ENCODE measurements around the gene MRPL4.

MRPL4 gene

DNA sequence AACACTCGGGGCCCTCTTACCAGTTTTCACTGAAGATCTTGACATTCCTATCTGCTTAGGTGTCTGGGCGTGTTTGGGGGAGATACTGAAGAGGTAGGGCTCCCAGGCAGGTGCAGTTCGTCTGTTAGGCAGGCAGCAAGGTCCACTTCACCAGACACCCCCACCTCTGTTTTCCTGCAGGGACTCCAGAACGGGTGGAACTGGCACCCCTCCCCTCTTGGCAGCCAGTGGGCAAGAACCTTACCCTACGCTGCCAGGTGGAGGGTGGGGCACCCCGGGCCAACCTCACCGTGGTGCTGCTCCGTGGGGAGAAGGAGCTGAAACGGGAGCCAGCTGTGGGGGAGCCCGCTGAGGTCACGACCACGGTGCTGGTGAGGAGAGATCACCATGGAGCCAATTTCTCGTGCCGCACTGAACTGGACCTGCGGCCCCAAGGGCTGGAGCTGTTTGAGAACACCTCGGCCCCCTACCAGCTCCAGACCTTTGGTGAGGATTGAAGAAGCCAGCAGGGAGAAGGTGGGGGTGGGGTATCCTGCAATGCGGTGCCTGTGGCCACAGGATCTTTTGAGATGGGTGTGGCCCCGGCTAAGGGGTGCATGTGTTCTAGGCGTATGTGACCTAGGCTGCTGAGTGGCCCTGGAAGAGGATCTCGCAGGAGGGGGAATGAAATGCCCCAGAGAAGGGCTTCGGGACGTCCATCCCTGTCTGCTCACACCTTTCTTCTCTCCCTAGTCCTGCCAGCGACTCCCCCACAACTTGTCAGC lies 31.5 kb downstream of the MRPL4 start:
- no peak for DNase-seq (ENCODE audit: low read depth)
- no peak overlapping the region for H3K9ac ChIP-seq (ENCODE audit: low read length)
- H3K36me3 ChIP-seq (ENCODE audit: control insufficient read depth, insufficient read depth, low read length, severe bottlenecking), result peaks cover 13% of the 10 kb centered on the region
- H3K27me3 ChIP-seq (replicated peaks; ENCODE audit: control insufficient read depth, insufficient read depth, low read length), result peaks cover 10% of the 10 kb centered on the region
- H3K4me3 ChIP-seq (ENCODE audit: low read length), result no peak overlapping the region
- H3K9me3 ChIP-seq (ENCODE audit: control insufficient read depth, low read length), result no peaks in the 10 kb centered on the region
- H3K4me1 ChIP-seq (ENCODE audit: control insufficient read depth, insufficient read depth, low read length), result peaks cover 2% of the 10 kb centered on the region

DNA sequence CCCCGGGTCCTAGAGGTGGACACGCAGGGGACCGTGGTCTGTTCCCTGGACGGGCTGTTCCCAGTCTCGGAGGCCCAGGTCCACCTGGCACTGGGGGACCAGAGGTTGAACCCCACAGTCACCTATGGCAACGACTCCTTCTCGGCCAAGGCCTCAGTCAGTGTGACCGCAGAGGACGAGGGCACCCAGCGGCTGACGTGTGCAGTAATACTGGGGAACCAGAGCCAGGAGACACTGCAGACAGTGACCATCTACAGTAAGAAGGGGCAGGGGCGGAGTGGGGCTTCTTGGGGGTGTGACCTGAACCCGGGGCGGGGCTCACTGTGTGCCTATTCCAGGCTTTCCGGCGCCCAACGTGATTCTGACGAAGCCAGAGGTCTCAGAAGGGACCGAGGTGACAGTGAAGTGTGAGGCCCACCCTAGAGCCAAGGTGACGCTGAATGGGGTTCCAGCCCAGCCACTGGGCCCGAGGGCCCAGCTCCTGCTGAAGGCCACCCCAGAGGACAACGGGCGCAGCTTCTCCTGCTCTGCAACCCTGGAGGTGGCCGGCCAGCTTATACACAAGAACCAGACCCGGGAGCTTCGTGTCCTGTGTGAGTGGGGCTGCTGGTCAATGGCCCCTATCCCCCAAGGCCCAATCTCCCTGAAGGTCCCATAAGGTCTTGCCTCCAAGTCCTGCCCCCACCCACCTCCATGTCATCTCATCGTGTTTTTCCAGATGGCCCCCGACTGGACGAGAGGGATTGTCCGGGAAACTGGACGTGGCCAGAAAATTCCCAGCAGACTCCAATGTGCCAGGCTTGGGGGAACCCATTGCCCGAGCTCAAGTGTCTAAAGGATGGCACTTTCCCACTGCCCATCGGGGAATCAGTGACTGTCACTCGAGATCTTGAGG lies 32.3 kb downstream of the MRPL4 start:
- Histone ChIP-seq H3K4me1 (ENCODE audit: control insufficient read depth, insufficient read depth, low read length) (peaks cover 4% of the 10 kb centered on the region), H3K9me3 (ENCODE audit: control insufficient read depth, low read length) (no peaks in the 10 kb centered on the region), H3K27me3 (replicated peaks; ENCODE audit: control insufficient read depth, insufficient read depth, low read length) (peaks cover 18% of the 10 kb centered on the region), H3K4me3 (ENCODE audit: low read length) (no peak overlapping the region), H3K9ac (ENCODE audit: low read length) (no peak overlapping the region), H3K36me3 (ENCODE audit: control insufficient read depth, insufficient read depth, low read length, severe bottlenecking) (peaks cover 13% of the 10 kb centered on the region)
- no peak for DNase-seq (ENCODE audit: low read depth)

DNA sequence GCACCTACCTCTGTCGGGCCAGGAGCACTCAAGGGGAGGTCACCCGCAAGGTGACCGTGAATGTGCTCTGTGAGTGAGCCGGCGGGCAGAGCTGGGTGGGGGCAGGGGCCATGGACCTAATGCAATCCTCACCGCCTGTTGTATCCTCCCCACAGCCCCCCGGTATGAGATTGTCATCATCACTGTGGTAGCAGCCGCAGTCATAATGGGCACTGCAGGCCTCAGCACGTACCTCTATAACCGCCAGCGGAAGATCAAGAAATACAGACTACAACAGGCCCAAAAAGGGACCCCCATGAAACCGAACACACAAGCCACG lies 32.9 kb downstream of the MRPL4 start:
- DNase-seq (ENCODE audit: low read depth), result no peak
- Histone ChIP-seq H3K4me3 (ENCODE audit: low read length) (no peak overlapping the region), H3K27me3 (replicated peaks; ENCODE audit: control insufficient read depth, insufficient read depth, low read length) (peaks cover 21% of the 10 kb centered on the region), H3K4me1 (ENCODE audit: control insufficient read depth, insufficient read depth, low read length) (peaks cover 4% of the 10 kb centered on the region), H3K36me3 (ENCODE audit: control insufficient read depth, insufficient read depth, low read length, severe bottlenecking) (peaks cover 13% of the 10 kb centered on the region), H3K9me3 (ENCODE audit: control insufficient read depth, low read length) (no peaks in the 10 kb centered on the region), H3K9ac (ENCODE audit: low read length) (no peak overlapping the region)

DNA sequence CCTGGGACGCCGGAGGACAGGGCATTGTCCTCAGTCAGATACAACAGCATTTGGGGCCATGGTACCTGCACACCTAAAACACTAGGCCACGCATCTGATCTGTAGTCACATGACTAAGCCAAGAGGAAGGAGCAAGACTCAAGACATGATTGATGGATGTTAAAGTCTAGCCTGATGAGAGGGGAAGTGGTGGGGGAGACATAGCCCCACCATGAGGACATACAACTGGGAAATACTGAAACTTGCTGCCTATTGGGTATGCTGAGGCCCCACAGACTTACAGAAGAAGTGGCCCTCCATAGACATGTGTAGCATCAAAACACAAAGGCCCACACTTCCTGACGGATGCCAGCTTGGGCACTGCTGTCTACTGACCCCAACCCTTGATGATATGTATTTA lies 33.4 kb downstream of the MRPL4 start:
- H3K9ac ChIP-seq (ENCODE audit: low read length), result no peak overlapping the region
- H3K27me3 ChIP-seq (replicated peaks; ENCODE audit: control insufficient read depth, insufficient read depth, low read length), result peaks cover 26% of the 10 kb centered on the region
- H3K4me3 ChIP-seq (ENCODE audit: low read length), result no peak overlapping the region
- H3K4me1 ChIP-seq (ENCODE audit: control insufficient read depth, insufficient read depth, low read length), result peaks cover 4% of the 10 kb centered on the region
- H3K9me3 ChIP-seq (ENCODE audit: control insufficient read depth, low read length), result no peaks in the 10 kb centered on the region
- H3K36me3 ChIP-seq (ENCODE audit: control insufficient read depth, insufficient read depth, low read length, severe bottlenecking), result peaks cover 13% of the 10 kb centered on the region
- no peak for DNase-seq (ENCODE audit: low read depth)

DNA sequence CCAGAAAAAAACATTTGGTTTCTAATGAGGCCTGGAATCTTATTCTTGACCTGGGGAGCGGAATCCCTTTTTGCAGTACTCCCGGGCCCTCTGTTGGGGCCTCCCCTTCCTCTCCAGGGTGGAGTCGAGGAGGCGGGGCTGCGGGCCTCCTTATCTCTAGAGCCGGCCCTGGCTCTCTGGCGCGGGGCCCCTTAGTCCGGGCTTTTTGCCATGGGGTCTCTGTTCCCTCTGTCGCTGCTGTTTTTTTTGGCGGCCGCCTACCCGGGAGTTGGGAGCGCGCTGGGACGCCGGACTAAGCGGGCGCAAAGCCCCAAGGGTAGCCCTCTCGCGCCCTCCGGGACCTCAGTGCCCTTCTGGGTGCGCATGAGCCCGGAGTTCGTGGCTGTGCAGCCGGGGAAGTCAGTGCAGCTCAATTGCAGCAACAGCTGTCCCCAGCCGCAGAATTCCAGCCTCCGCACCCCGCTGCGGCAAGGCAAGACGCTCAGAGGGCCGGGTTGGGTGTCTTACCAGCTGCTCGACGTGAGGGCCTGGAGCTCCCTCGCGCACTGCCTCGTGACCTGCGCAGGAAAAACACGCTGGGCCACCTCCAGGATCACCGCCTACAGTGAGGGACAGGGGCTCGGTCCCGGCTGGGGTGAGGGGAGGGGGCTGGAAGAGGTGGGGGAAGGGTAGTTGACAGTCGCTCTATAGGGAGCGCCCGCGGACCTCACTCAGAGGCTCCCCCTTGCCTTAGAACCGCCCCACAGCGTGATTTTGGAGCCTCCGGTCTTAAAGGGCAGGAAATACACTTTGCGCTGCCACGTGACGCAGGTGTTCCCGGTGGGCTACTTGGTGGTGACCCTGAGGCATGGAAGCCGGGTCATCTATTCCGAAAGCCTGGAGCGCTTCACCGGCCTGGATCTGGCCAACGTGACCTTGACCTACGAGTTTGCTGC lies 35.1 kb downstream of the MRPL4 start, which contains the start of gene ICAM4:
Gene ICAM4, plus strand, starts transcription at position 153 of the 935 bp plus-strand sequence. Its CDS starts 58 bp downstream, at position 211.
- H3K9me3 ChIP-seq (ENCODE audit: control insufficient read depth, low read length), result no peaks in the 10 kb centered on the region
- H3K9ac ChIP-seq (ENCODE audit: low read length), result no peak within 1 kb of the TSS
- H3K27me3 ChIP-seq (replicated peaks; ENCODE audit: control insufficient read depth, insufficient read depth, low read length), result peaks cover 38% of the 10 kb centered on the region
- no peak within 1 kb of the TSS for H3K4me3 ChIP-seq (ENCODE audit: low read length)
- peaks cover 13% of the 10 kb centered on the region for H3K36me3 ChIP-seq (ENCODE audit: control insufficient read depth, insufficient read depth, low read length, severe bottlenecking)
- peak; percentile 18 for DNase-seq (ENCODE audit: low read depth)
- H3K4me1 ChIP-seq (ENCODE audit: control insufficient read depth, insufficient read depth, low read length), result peaks cover 20% of the 10 kb centered on the region

DNA sequence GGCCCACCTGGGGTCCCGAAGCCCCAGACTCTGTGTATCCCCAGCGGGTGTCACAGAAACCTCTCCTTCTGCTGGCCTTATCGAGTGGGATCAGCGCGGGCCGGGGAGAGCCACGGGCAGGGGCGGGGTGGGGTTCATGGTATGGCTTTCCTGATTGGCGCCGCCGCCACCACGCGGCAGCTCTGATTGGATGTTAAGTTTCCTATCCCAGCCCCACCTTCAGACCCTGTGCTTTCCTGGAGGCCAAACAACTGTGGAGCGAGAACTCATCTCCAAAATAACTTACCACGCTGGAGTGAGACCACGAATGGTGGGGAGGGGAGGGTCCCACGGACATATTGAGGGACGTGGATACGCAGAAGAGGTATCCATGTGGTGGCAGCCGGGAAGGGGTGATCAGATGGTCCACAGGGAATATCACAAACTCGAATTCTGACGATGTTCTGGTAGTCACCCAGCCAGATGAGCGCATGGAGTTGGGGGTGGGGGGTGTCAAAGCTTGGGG lies 36.7 kb downstream of the MRPL4 start:
- DNase-seq (ENCODE audit: low read depth), result peak; percentile 80
- peaks cover 54% of the 10 kb centered on the region for H3K27me3 ChIP-seq (replicated peaks; ENCODE audit: control insufficient read depth, insufficient read depth, low read length)
- H3K36me3 ChIP-seq (ENCODE audit: control insufficient read depth, insufficient read depth, low read length, severe bottlenecking), result peaks cover 13% of the 10 kb centered on the region
- H3K9me3 ChIP-seq (ENCODE audit: control insufficient read depth, low read length), result no peaks in the 10 kb centered on the region
- no peak overlapping the region for H3K9ac ChIP-seq (ENCODE audit: low read length)
- peak overlapping the region; percentile 56 for H3K4me3 ChIP-seq (ENCODE audit: low read length)
- H3K4me1 ChIP-seq (ENCODE audit: control insufficient read depth, insufficient read depth, low read length), result peaks cover 21% of the 10 kb centered on the region

DNA sequence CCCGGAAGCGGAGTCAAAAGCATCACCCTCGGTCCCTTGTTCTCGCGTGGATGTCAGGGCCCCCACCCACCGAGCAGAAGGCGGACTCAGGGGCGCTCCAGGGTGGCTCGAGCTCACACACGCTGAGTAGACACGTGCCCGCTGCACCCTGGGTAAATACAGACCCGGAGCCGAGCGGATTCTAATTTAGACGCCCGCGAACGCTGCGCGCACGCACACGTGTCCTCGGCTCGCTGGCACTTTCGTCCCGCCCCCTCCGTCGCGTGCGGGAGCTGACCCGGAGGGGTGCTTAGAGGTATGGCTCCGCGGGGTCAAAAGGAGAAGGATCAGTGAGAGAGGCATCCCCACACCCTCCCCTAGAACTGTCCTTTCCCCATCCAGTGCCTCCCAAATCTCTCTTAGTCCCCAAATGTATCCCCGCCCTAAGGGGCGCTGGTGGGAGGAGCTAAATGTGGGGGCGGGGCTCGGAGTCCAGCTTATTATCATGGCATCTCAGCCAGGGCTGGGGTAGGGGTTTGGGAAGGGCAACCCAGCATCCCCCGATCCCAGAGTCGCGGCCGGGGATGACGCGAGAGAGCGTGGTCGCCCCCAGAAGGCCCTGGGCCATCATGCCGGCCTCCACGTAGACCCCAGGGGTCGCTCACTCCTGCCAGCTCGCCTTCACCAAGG lies 37.3 kb downstream of the MRPL4 start:
- Histone ChIP-seq H3K9me3 (ENCODE audit: control insufficient read depth, low read length) (no peaks in the 10 kb centered on the region), H3K36me3 (ENCODE audit: control insufficient read depth, insufficient read depth, low read length, severe bottlenecking) (peaks cover 13% of the 10 kb centered on the region), H3K4me1 (ENCODE audit: control insufficient read depth, insufficient read depth, low read length) (peaks cover 21% of the 10 kb centered on the region), H3K9ac (ENCODE audit: low read length) (no peak overlapping the region), H3K27me3 (replicated peaks; ENCODE audit: control insufficient read depth, insufficient read depth, low read length) (peaks cover 60% of the 10 kb centered on the region), H3K4me3 (ENCODE audit: low read length) (peak overlapping the region; percentile 56)
- peak; percentile 77 for DNase-seq (ENCODE audit: low read depth)

DNA sequence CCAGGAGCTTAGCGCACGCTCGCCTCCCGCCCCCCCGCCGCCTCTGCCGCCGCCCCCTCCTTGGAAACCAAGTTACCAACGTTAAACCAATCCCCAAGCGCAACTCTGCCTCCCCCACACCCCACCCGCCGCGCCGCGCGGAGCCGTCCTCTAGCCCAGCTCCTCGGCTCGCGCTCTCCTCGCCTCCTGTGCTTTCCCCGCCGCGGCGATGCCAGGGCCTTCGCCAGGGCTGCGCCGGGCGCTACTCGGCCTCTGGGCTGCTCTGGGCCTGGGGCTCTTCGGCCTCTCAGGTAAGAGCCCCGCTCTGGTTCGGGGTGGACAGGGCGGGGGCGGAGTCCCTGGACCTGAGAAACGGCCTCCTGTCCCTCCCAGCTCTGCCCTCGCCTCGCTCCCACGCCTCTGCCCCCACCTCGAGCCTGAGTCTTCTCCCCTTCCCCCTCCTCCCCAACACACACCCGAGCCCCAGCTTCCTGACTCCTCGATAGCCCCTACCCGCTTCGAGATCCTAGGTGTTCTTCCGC lies 37.9 kb downstream of the MRPL4 start, which contains the start of gene ICAM5:
Gene ICAM5, plus strand, starts transcription at position 117 of the 521 bp plus-strand sequence. Its CDS starts 92 bp downstream, at position 209.
- Histone ChIP-seq H3K9me3 (ENCODE audit: control insufficient read depth, low read length) (no peaks in the 10 kb centered on the region), H3K27me3 (replicated peaks; ENCODE audit: control insufficient read depth, insufficient read depth, low read length) (peaks cover 66% of the 10 kb centered on the region), H3K4me3 (ENCODE audit: low read length) (peak within 1 kb of the TSS; percentile 56), H3K9ac (ENCODE audit: low read length) (no peak within 1 kb of the TSS), H3K4me1 (ENCODE audit: control insufficient read depth, insufficient read depth, low read length) (peaks cover 21% of the 10 kb centered on the region), H3K36me3 (ENCODE audit: control insufficient read depth, insufficient read depth, low read length, severe bottlenecking) (peaks cover 8% of the 10 kb centered on the region)
- peak; percentile 65 for DNase-seq (ENCODE audit: low read depth)

DNA sequence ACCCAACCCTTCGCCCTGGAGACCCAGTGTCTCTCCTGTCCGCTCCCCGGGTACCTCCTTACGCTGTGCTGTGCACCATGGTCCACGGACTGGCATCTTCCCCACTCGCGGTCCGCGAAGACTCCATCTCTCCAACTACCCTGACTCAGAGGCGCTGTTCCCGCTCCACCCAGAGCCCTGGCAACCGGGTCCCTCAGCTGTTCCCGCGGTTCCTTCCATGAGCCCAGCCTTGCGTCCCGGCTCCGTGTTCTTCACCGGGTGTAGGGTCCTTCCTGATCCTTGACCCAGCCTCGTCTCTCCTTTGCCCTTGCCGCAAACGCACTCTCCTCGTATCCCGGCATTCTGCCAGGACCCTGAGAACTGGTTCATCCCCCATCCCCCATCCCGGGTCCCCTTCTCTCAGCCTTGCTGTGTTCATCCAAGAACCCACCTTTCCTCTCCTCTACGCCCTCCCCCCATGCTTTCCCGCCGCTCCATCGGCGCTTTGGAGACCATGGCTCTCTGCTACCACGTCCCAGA lies 38.4 kb downstream of the MRPL4 start:
- Histone ChIP-seq H3K9me3 (ENCODE audit: control insufficient read depth, low read length) (no peaks in the 10 kb centered on the region), H3K4me1 (ENCODE audit: control insufficient read depth, insufficient read depth, low read length) (peaks cover 21% of the 10 kb centered on the region), H3K27me3 (replicated peaks; ENCODE audit: control insufficient read depth, insufficient read depth, low read length) (peaks cover 71% of the 10 kb centered on the region), H3K4me3 (ENCODE audit: low read length) (no peak overlapping the region), H3K9ac (ENCODE audit: low read length) (no peak overlapping the region), H3K36me3 (ENCODE audit: control insufficient read depth, insufficient read depth, low read length, severe bottlenecking) (peaks cover 3% of the 10 kb centered on the region)
- peak; percentile 57 for DNase-seq (ENCODE audit: low read depth)
